HepG2 (cell line): Measurements from ENCODE around the gene NGEF. TPM values are rescaled to one million over a fixed set of nuclear protein-coding genes. Genes with fewer than 3 reads are reported as not detected.

Experiments used
- ATAC-seq: fragments of 200-7000 bp; cut with Tn5 transposase; 3 replicates; pipeline ENCODE4 v1.9.1; 2020; ENCODE audit warnings: mild to moderate bottlenecking, moderate library complexity
- BruUV-seq: library from RNA; stranded (reverse); fragments of 400-500 nt; replicated peaks from 2 replicates; lab custom pipeline; 2021; lab: Mats Ljungman, UMichigan
- CTCF ChIA-PET: fragments of 300-600 bp; formaldehyde crosslinking; extraction: SDS; loops from one replicate; lab custom pipeline; 2021; ENCODE audit warnings: low total read pairs, inconsistent platforms, low intra/inter-chr PET ratio; lab: Yijun Ruan, JAX
- POLR2A ChIA-PET: fragments of 350-600 bp; sonication (Branson Sonifier 250); formaldehyde crosslinking; loops from one replicate; lab custom pipeline; 2020; ENCODE audit warnings: antibody characterized with exemption, inconsistent platforms; lab: Yijun Ruan, JAX
- DNase-seq: peaks from one replicate; pipeline ENCODE4 v3.0.0-alpha.2; 2015; ENCODE audit warnings: low spot score
- FAIRE-seq: peaks from 3 replicates; lab custom pipeline; 2011; peaks lifted over from hg19 to GRCh38; lab: Jason Lieb, UNC
- H2AFZ ChIP-seq: one replicate; pipeline ENCODE4 v1.6.1; 2011; ENCODE audit warnings: low read length, inconsistent platforms
- H3K27ac ChIP-seq: fragments of 300-600 bp; 3 replicates; pipeline ENCODE4 v1.8.0; 2011; ENCODE audit warnings: mixed run types, mild to moderate bottlenecking, mixed read lengths, low read length, inconsistent platforms; ENCODE audit not compliant: insufficient read depth; ENCODE audit errors: extremely low read length
- H3K27me3 ChIP-seq, 2 experiments: fragments of 200-600 bp in 1 of 2; 2 replicates in 1 of 2; 3 replicates in 1 of 2; pipeline versions ENCODE4 v1.6.0 to v1.8.0; 2011; ENCODE audit warnings: low read length in 2 of 2, mild to moderate bottlenecking in 2 of 2, moderate library complexity in 2 of 2, inconsistent platforms in 1 of 2; ENCODE audit not compliant: insufficient read depth in 2 of 2, control insufficient read depth in 1 of 2
- H3K36me3 ChIP-seq, 2 experiments: fragments of 200-600 bp in 1 of 2; replicated peaks in 1 of 2; 2 replicates in 1 of 2; 3 replicates in 1 of 2; pipeline versions ENCODE4 v1.5.1 to v1.8.0; 2011; ENCODE audit warnings: low read length in 2 of 2, inconsistent platforms in 1 of 2; ENCODE audit not compliant: insufficient read depth in 2 of 2, control insufficient read depth in 1 of 2
- H3K4me1 ChIP-seq: 2 replicates; pipeline ENCODE4 v1.5.1; 2012; ENCODE audit warnings: low read length, inconsistent platforms; ENCODE audit not compliant: insufficient read depth
- H3K4me2 ChIP-seq: 2 replicates; pipeline ENCODE4 v1.6.0; 2011; ENCODE audit warnings: low read depth, low read length, inconsistent platforms
- H3K4me3 ChIP-seq, 3 experiments: fragments of 200-600 bp in 1 of 3; sonication (generic), shearing (Covaris generic) in 1 of 3; replicated peaks in 1 of 3; 2 replicates each; pipeline ENCODE4 v1.5.1; 2011 to 2016; ENCODE audit warnings: low read length in 3 of 3, inconsistent platforms in 2 of 3, low read depth in 2 of 3, mild to moderate bottlenecking in 2 of 3, control low read depth in 1 of 3, mixed read lengths in 1 of 3; ENCODE audit not compliant: insufficient read depth in 1 of 3
- H3K79me2 ChIP-seq: one replicate; pipeline ENCODE4 v1.6.1; 2011; ENCODE audit warnings: low read length, inconsistent platforms; ENCODE audit not compliant: insufficient read depth
- H3K9ac ChIP-seq: 2 replicates; pipeline ENCODE4 v1.6.0; 2011; ENCODE audit warnings: mild to moderate bottlenecking, low read depth, low read length, inconsistent platforms; ENCODE audit not compliant: insufficient read depth
- H3K9me3 ChIP-seq: 2 replicates; pipeline ENCODE4 v1.5.1; 2012; ENCODE audit warnings: mild to moderate bottlenecking, low read length
- H4K20me1 ChIP-seq: 2 replicates; pipeline ENCODE4 v1.6.0; 2011; ENCODE audit warnings: inconsistent platforms, mild to moderate bottlenecking, low read length, moderate library complexity; ENCODE audit not compliant: insufficient read depth
- ISL2 ChIP-seq: sonication (generic); formaldehyde crosslinking; IDR thresholded peaks from 2 replicates; pipeline ENCODE4 v1.5.0; 2020; ENCODE audit warnings: missing genetic modification reagents
- PREB ChIP-seq: sonication (generic); formaldehyde crosslinking; IDR thresholded peaks from 2 replicates; pipeline ENCODE4 v1.4.0; 2020; ENCODE audit warnings: missing genetic modification reagents
- SOX13 ChIP-seq, 3 experiments: fragments of 450-650 bp in 1 of 3; sonication (generic) in 1 of 3; formaldehyde crosslinking in 1 of 3; IDR thresholded peaks in 2 of 3; conservative IDR thresholded peaks in 1 of 3; 2 replicates each; pipeline versions ENCODE4 v1.5.0 to v1.6.1; 2016 to 2020; ENCODE audit warnings: antibody characterized with exemption in 1 of 3, mild to moderate bottlenecking in 1 of 3, missing compliant biosample characterization in 1 of 3, missing genetic modification reagents in 1 of 3, moderate library complexity in 1 of 3
- TBL1XR1 ChIP-seq: fragments of 150-350 bp; IDR thresholded peaks from 2 replicates; pipeline ENCODE4 v1.6.1; 2014; ENCODE audit warnings: borderline replicate concordance, low read length; ENCODE audit not compliant: partially characterized antibody
- ZBTB26 ChIP-seq: IDR thresholded peaks from 2 replicates; pipeline ENCODE4 v1.6.1; 2016; ENCODE audit warnings: missing compliant biosample characterization, missing genetic modification reagents, borderline replicate concordance
- ZNF124 ChIP-seq: sonication (generic); formaldehyde crosslinking; IDR thresholded peaks from 2 replicates; pipeline ENCODE4 v1.4.0; 2020; ENCODE audit warnings: missing genetic modification reagents
- WGBS: methylation state at CpG from one replicate; pipeline ENCODE4 v1.1.6; 2017; ENCODE audit warnings: low lambda C conversion rate; 5-methylcytosine and 5-hydroxymethylcytosine counted together
- in situ Hi-C: cut with HindIII; loops from 2 replicates; pipeline ENCODE4 v1.10.0; 2017; ENCODE audit warnings: low pct_unique_long_range_greater_than_20kb; ENCODE audit not compliant: extremely low pct_ligation_motif_present
- intact Hi-C: fragments of 100-400 bp; cut with micrococcal nuclease; formaldehyde crosslinking; loops from one replicate; pipeline ENCODE4 v1.10.0; 2022; ENCODE audit not compliant: unreplicated experiment
- polyA plus RNA-seq, 8 experiments: library from polyadenylated mRNA; depleted of rRNA in 3 of 8; stranded (reverse) in 7 of 8; unstranded in 1 of 8; fragments of >200 nt; fragmentation: Illumina TruSeq in 4 of 8; extraction: Trizol in 4 of 8; gene quantifications; 2 replicates each; pipeline versions ENCODE4 v1.2.1 to v1.2.3, GENCODE V29; 2011 to 2016; ENCODE audit warnings: low read depth in 4 of 8, missing spikeins in 1 of 8, mixed read lengths in 1 of 8; ENCODE audit not compliant: insufficient read depth in 1 of 8
- total RNA-seq, 5 experiments: library from RNA; depleted of rRNA; stranded (reverse); fragments of >200 nt; fragmentation: Illumina TruSeq; extraction: Trizol; gene quantifications; 2 replicates each; pipeline ENCODE4 v1.2.3, GENCODE V29; 2016; ENCODE audit warnings: low read depth in 1 of 5

NGEF gene
- total and polyA plus RNA-seq, 2 of the 13 experiments (the other 11 are each of a cell fraction or from before 2014, with no cell fraction given): 14.4 to 36.9 TPM

DNA sequence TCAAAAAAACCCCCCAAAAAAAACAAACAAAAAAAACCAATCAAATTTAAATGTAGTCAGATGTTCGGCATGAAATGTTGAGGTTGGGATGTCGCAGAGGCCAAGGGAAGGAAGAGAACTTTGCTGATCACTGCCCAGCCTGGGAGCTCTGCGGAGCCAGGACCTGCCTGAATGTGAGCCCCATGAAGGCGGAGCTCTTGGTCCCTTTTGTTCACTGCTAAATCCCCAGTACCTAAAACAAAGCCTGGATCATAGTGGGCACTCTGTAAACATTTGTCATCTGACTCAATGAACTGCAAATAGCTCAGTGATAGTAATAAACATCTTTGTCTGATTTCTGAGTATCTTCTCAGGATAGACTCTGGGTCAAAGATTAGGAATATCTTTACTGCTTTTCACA is 64.0 kb downstream of the NGEF start:
- no TSS peak for BruUV-seq
- peaks cover 0 to 3% of the 10 kb centered on the region in 2 experiments; a peak in 2 of 5 replicates for H3K36me3 ChIP-seq
- no peaks in the 10 kb centered on the region for H3K9me3 ChIP-seq
- WGBS: 89% methylated on average over 4 of the region's 4 CpGs
- in situ Hi-C loops (no loop called here), intact Hi-C loops (no loop called here)
- ChIA-PET POLR2A (interaction anchor here (0.6 kb wide), 1 partner anchor 30 kb away, joined by 3 read pairs; no protein-coding TSS in a partner anchor), CTCF (no interaction called here)
- H3K27me3 ChIP-seq: no peaks in the 10 kb centered on the region
- H4K20me1 ChIP-seq: no peaks in the 10 kb centered on the region
- no peak overlapping the region for H2AFZ ChIP-seq
- no peaks in the 10 kb centered on the region for H3K4me1 ChIP-seq
- no peak for FAIRE-seq
- H3K79me2 ChIP-seq: no peaks in the 10 kb centered on the region
- H3K4me3 ChIP-seq: no peak overlapping the region
- H3K4me2 ChIP-seq: no peak overlapping the region
- peak; percentile 49 for DNase-seq
- ATAC-seq: no peak; the same call in 2 of the 3 replicates
- no peak overlapping the region for H3K27ac ChIP-seq
- TF ChIP-seq SOX13 (IDR thresholded peaks at IDR 0.05) (no peak), SOX13 (CRISPR knock-in tag; conservative IDR thresholded peaks at IDR 0.05 in 1 of 2, IDR thresholded peaks at IDR 0.05 in 1 of 2) (peak in 1 of 2 experiments; percentile 34; a peak in 1 of 4 replicates), PREB (CRISPR knock-in tag) (no peak), TBL1XR1 (no peak), ZNF124 (CRISPR knock-in tag) (no peak), ISL2 (no peak), ZBTB26 (CRISPR knock-in tag) (no peak)
- H3K9ac ChIP-seq: no peak overlapping the region
